ENCODE measurements around the gene COX20. TPM values are rescaled to one million over a fixed set of nuclear protein-coding genes. Genes with fewer than 3 reads are reported as not detected.

Gene COX20
- total and polyA plus RNA-seq, 10 of the 15 experiments (the other 5 are each of a cell fraction or from before 2014, with no cell fraction given), result 22.8 to 112 (median 52.7) TPM

- TSS peak; percentile 76 for BruUV-seq (replicated peaks)
- ChIA-PET RAD21 (ENCODE audit: unreplicated experiment) (interaction anchor here (1.0 to 3.1 kb wide), 9 partner anchors 13 to 264 kb away, joined by 3 to 22 read pairs (median 9); partner anchors contain the start of gene COX20), POLR2A (interaction anchor here (0.6 to 21.2 kb wide), 13 partner anchors 8 to 210 kb away, joined by 3 to 350 read pairs (median 3); partner anchors contain the start of gene COX20), SMC1A (ENCODE audit: uncharacterized antibody, unreplicated experiment) (interaction anchor here (1.0 to 18.4 kb wide), 10 partner anchors 23 to 179 kb away, joined by 3 to 360 read pairs (median 6); partner anchors contain the start of gene COX20), CTCF (interaction anchor here (0.9 to 11.1 kb wide), 7 partner anchors 27 to 178 kb away, joined by 3 to 98 read pairs (median 9); partner anchors contain the start of gene COX20)
- H3K36me3 ChIP-seq (ENCODE audit: control insufficient read depth in 2 of 2, insufficient read depth in 2 of 2, low read length in 1 of 2), result peaks cover 4 to 26% of the 10 kb centered on the region in 2 experiments
- ATAC-seq (peak; percentile 4), FAIRE-seq (no peak), DNase-seq (ENCODE audit: low read depth, low spot score) (no peak)
- no peak overlapping the region; the same call in 1 of the 2 replicates for H2AFZ ChIP-seq (ENCODE audit: control insufficient read depth, low read depth, low read length)
- peaks cover 3% of the 10 kb centered on the region; the same call in 1 of the 2 replicates for H3K4me1 ChIP-seq (ENCODE audit: control insufficient read depth, insufficient read depth, low read length)
- intact Hi-C loops (cut with micrococcal nuclease; ENCODE audit: unreplicated experiment) (loop anchor here (1.0 to 2.0 kb wide), 6 partner anchors 28 to 211 kb away; partner anchors contain the start of genes COX20 and DESI2), in situ Hi-C loops (cut with MboI) (loop anchor here (5.0 kb wide), 1 partner anchor 104 kb away; a partner anchor contains a TSS)
- H4K20me1 ChIP-seq (ENCODE audit: control insufficient read depth, insufficient read depth), result peaks cover 14% of the 10 kb centered on the region
- H3K9me3 ChIP-seq (replicated peaks; ENCODE audit: control insufficient read depth, insufficient read depth, low read length), result no peaks in the 10 kb centered on the region
- H3K4me3 ChIP-seq, result peak overlapping the region; percentile 100
- under 1% methylated on average over 65 of the region's 92 CpGs for WGBS (ENCODE audit: insufficient coverage, insufficient replicate concordance, low lambda C conversion rate, missing lambda C conversion rate)
- no peaks in the 10 kb centered on the region for H3K27me3 ChIP-seq (replicated peaks in 1 of 2; ENCODE audit: control insufficient read depth in 2 of 2, insufficient read depth in 2 of 2, low read length in 1 of 2)
- H3K79me2 ChIP-seq (ENCODE audit: control insufficient read depth, insufficient read depth, low read length), result peaks cover 63% of the 10 kb centered on the region
- H3K4me2 ChIP-seq (ENCODE audit: control insufficient read depth, insufficient read depth), result peak overlapping the region; percentile 33; the same call in 1 of the 2 replicates
- H3K9ac ChIP-seq (ENCODE audit: control insufficient read depth, insufficient read depth, low read length), result peak overlapping the region; percentile 100
- H3K27ac ChIP-seq (ENCODE audit: control insufficient read depth, insufficient read depth), result peak overlapping the region; percentile 99
- TF ChIP-seq DPF2 (IDR thresholded peaks at IDR 0.05), result peak; percentile 8; the same call in 1 of the 2 replicates
- no peak for TF ChIP-seq EZH2 (IDR thresholded peaks at IDR 0.05; ENCODE audit: borderline replicate concordance, control insufficient read depth, low read depth, low read length)
- TF ChIP-seq FOS (IDR thresholded peaks at IDR 0.05; ENCODE audit: borderline replicate concordance, extremely low read depth, insufficient read length), result no peak
- TF ChIP-seq NFYB (IDR thresholded peaks at IDR 0.05; ENCODE audit: insufficient read depth, low read depth, low read length), result no peak
- peak; percentile 14; the same call in 1 of the 2 replicates for TF ChIP-seq HDGF (IDR thresholded peaks at IDR 0.05)
- no peak for TF ChIP-seq ZNF217 (IDR thresholded peaks at IDR 0.05)
- TF ChIP-seq CHD1 (IDR thresholded peaks at IDR 0.05; ENCODE audit: low read depth, low read length), result 0 out of 2 replicates have a peak, but pooled peaks have one; percentile 17
- TF ChIP-seq GABPA (IDR thresholded peaks at IDR 0.05; ENCODE audit: low read depth), result no peak
- TF ChIP-seq, protein P1, sequence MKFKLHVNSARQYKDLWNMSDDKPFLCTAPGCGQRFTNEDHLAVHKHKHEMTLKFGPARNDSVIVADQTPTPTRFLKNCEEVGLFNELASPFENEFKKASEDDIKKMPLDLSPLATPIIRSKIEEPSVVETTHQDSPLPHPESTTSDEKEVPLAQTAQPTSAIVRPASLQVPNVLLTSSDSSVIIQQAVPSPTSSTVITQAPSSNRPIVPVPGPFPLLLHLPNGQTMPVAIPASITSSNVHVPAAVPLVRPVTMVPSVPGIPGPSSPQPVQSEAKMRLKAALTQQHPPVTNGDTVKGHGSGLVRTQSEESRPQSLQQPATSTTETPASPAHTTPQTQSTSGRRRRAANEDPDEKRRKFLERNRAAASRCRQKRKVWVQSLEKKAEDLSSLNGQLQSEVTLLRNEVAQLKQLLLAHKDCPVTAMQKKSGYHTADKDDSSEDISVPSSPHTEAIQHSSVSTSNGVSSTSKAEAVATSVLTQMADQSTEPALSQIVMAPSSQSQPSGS (IDR thresholded peaks at IDR 0.05; ENCODE audit: low read length), result no peak
- TF ChIP-seq, protein P2, sequence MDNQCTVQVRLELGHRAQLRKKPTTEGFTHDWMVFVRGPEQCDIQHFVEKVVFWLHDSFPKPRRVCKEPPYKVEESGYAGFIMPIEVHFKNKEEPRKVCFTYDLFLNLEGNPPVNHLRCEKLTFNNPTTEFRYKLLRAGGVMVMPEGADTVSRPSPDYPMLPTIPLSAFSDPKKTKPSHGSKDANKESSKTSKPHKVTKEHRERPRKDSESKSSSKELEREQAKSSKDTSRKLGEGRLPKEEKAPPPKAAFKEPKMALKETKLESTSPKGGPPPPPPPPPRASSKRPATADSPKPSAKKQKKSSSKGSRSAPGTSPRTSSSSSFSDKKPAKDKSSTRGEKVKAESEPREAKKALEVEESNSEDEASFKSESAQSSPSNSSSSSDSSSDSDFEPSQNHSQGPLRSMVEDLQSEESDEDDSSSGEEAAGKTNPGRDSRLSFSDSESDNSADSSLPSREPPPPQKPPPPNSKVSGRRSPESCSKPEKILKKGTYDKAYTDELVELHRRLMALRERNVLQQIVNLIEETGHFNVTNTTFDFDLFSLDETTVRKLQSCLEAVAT (IDR thresholded peaks at IDR 0.05), result peak; percentile 65
- TF ChIP-seq SMC3 (IDR thresholded peaks at IDR 0.05; ENCODE audit: borderline replicate concordance, low read length), result no peak
- no peak for TF ChIP-seq RUNX3 (IDR thresholded peaks at IDR 0.05; ENCODE audit: low read length)
- TF ChIP-seq NR2F1 (conservative IDR thresholded peaks at IDR 0.05), result no peak
- TF ChIP-seq SPI1 (IDR thresholded peaks at IDR 0.05; ENCODE audit: borderline replicate concordance, insufficient read depth, low read depth, low read length), result no peak
- TF ChIP-seq KAT2A (conservative IDR thresholded peaks at IDR 0.05; ENCODE audit: control insufficient read depth, low read depth, low read length), result no peak
- TF ChIP-seq MEF2A (IDR thresholded peaks at IDR 0.05; ENCODE audit: insufficient read depth, low read depth, low read length), result no peak
- TF ChIP-seq, protein P3, sequence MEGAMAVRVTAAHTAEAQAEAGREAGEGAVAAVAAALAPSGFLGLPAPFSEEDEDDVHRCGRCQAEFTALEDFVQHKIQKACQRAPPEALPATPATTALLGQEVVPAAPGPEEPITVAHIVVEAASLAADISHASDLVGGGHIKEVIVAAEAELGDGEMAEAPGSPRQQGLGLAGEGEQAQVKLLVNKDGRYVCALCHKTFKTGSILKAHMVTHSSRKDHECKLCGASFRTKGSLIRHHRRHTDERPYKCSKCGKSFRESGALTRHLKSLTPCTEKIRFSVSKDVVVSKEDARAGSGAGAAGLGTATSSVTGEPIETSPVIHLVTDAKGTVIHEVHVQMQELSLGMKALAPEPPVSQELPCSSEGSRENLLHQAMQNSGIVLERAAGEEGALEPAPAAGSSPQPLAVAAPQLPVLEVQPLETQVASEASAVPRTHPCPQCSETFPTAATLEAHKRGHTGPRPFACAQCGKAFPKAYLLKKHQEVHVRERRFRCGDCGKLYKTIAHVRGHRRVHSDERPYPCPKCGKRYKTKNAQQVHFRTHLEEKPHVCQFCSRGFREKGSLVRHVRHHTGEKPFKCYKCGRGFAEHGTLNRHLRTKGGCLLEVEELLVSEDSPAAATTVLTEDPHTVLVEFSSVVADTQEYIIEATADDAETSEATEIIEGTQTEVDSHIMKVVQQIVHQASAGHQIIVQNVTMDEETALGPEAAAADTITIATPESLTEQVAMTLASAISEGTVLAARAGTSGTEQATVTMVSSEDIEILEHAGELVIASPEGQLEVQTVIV (IDR thresholded peaks at IDR 0.05; ENCODE audit: borderline replicate concordance, partially characterized antibody), result no peak
- TF ChIP-seq LARP7 (IDR thresholded peaks at IDR 0.05), result peak; percentile 25; the same call in 1 of the 2 replicates
These were observed 28.2 kb downstream of the COX20 start for GRCh38 chr1:244863491-244864252.
